Medulla oblongata (tissue), 1 donor: ENCODE data around the gene NRIP3.
A peak's percentile ranks its signal among the peaks of the same experiment; 100 is the strongest.
"Not testable (repeated sequence)": the region's sequence is repeated elsewhere in the genome, so short reads cannot be mapped to it uniquely, and the experiment has no call there.

Experiments
- DNase-seq: peaks from one replicate; pipeline ENCODE4 v3.0.0-alpha.2; 2015; ENCODE audit errors: extremely low spot score

The NRIP3 gene

GRCh38 chr11:9016916-9017642, 13.3 kb upstream of the NRIP3 start:
- DNase-seq: no peak

- DNase-seq: peak; percentile 88
Measured at GRCh38 chr11:9015677-9016076, 11.9 kb upstream of the NRIP3 start.

- no peak for DNase-seq
Measured at GRCh38 chr11:9014826-9015225, 11.0 kb upstream of the NRIP3 start.

GRCh38 chr11:9013373-9013772, 9.6 kb upstream of the NRIP3 start:
- DNase-seq: no peak

GRCh38 chr11:9009538-9009937, 5.7 kb upstream of the NRIP3 start:
- not testable (repeated sequence) for DNase-seq

GRCh38 chr11:9008661-9009060, 4.9 kb upstream of the NRIP3 start:
- DNase-seq: no peak

GRCh38 chr11:9008011-9008550, 4.3 kb upstream of the NRIP3 start:
- DNase-seq: no peak

GRCh38 chr11:9005087-9005486, 1.3 kb upstream of the NRIP3 start:
- DNase-seq: no peak

- no peak for DNase-seq
Measured at GRCh38 chr11:9004183-9004926, 554 bp upstream of the NRIP3 start.

GRCh38 chr11:9002920-9003572, 755 bp downstream of the NRIP3 start:
- no peak for DNase-seq

- DNase-seq: peak; percentile 27
Measured at GRCh38 chr11:9001736-9002135, 2.1 kb downstream of the NRIP3 start.

GRCh38 chr11:8998017-8998416, 5.8 kb downstream of the NRIP3 start:
- DNase-seq: no peak

- no peak for DNase-seq
Measured at GRCh38 chr11:8997451-8997850, 6.3 kb downstream of the NRIP3 start.

- no peak for DNase-seq
Measured at GRCh38 chr11:8989453-8989852, 14.3 kb downstream of the NRIP3 start.

GRCh38 chr11:8988329-8989234, 15.2 kb downstream of the NRIP3 start:
- no peak for DNase-seq

GRCh38 chr11:8987446-8987845, 16.4 kb downstream of the NRIP3 start:
- no peak for DNase-seq

- DNase-seq: not testable (repeated sequence)
Measured at GRCh38 chr11:8986772-8987171, 17.0 kb downstream of the NRIP3 start.

- no peak for DNase-seq
Measured at GRCh38 chr11:8985462-8985861, 18.3 kb downstream of the NRIP3 start.

- no peak for DNase-seq
Measured at GRCh38 chr11:8983552-8983951, 20.2 kb downstream of the NRIP3 start.

GRCh38 chr11:8980485-8980884, 23.3 kb downstream of the NRIP3 start:
- DNase-seq: no peak

- not testable (repeated sequence) for DNase-seq
Measured at GRCh38 chr11:8979365-8979764, 24.4 kb downstream of the NRIP3 start.
